ENCODE results near the gene RAD21L1.

RAD21L1 gene
- total RNA-seq: 0 to 3.2 (median 0) reads per million in 17 experiments

GRCh38 chr20:1225783-1226654 is at the start of gene RAD21L1:
TSS of gene RAD21L1 (plus strand) at chr20:1226044. CDS start at chr20:1228454, 2,410 bp downstream.
- DNase-seq: peak; percentile 56 to 89 (median 79)

- DNase-seq: peak in 3 of 4 experiments; percentile 8 to 29 (median 13)
These were observed 48.2 kb upstream of the RAD21L1 start for GRCh38 chr20:1177680-1178079.

- DNase-seq: no peak
These were observed 47.7 kb upstream of the RAD21L1 start for GRCh38 chr20:1178103-1178502.

- DNase-seq: no peak
These were observed 47.2 kb upstream of the RAD21L1 start for GRCh38 chr20:1178623-1179022.

GRCh38 chr20:1180949-1181348 is 44.9 kb upstream of the RAD21L1 start:
- no peak for DNase-seq

GRCh38 chr20:1182106-1182505 is 43.7 kb upstream of the RAD21L1 start:
- peak; percentile 78 to 87 (median 84) for DNase-seq

- DNase-seq: no peak
These were observed 42.7 kb upstream of the RAD21L1 start for GRCh38 chr20:1183153-1183552.

GRCh38 chr20:1184260-1184637 is 41.6 kb upstream of the RAD21L1 start:
- DNase-seq: no peak

- peak in 1 of 4 experiments; percentile 14 for DNase-seq
These were observed 41.1 kb upstream of the RAD21L1 start, which contains the start of gene TMEM74B for GRCh38 chr20:1184638-1185315. TSS of gene TMEM74B (minus strand) at chr20:1184981. CDS start at chr20:1183801, 1,180 bp downstream.

- DNase-seq: peak in 2 of 4 experiments; percentile 11 to 27
These were observed 40.5 kb upstream of the RAD21L1 start for GRCh38 chr20:1185316-1185741.

- DNase-seq: peak; percentile 62 to 80 (median 70)
These were observed 40.0 kb upstream of the RAD21L1 start for GRCh38 chr20:1185790-1186334.

- DNase-seq: no peak
These were observed 39.4 kb upstream of the RAD21L1 start for GRCh38 chr20:1186367-1186991.

- DNase-seq: peak in 2 of 4 experiments; percentile 20 to 44
These were observed 38.2 kb upstream of the RAD21L1 start for GRCh38 chr20:1187605-1188171.

- DNase-seq: no peak
These were observed 37.5 kb upstream of the RAD21L1 start for GRCh38 chr20:1188347-1188746.

GRCh38 chr20:1189827-1190226 is 36.0 kb upstream of the RAD21L1 start:
- no peak for DNase-seq

GRCh38 chr20:1190847-1191246 is 35.0 kb upstream of the RAD21L1 start:
- no peak for DNase-seq

GRCh38 chr20:1191299-1191698 is 34.5 kb upstream of the RAD21L1 start:
- no peak for DNase-seq

- DNase-seq: no peak
These were observed 30.6 kb upstream of the RAD21L1 start for GRCh38 chr20:1195226-1195625.

- DNase-seq: peak in 3 of 4 experiments; percentile 38 to 42 (median 40)
These were observed 29.2 kb upstream of the RAD21L1 start for GRCh38 chr20:1196634-1197033.

GRCh38 chr20:1197801-1198200 is 28.0 kb upstream of the RAD21L1 start:
- no peak for DNase-seq

GRCh38 chr20:1198751-1199150 is 27.1 kb upstream of the RAD21L1 start:
- DNase-seq: no peak

GRCh38 chr20:1199212-1199873 is 26.5 kb upstream of the RAD21L1 start:
- no peak for DNase-seq

Measured in suppressor macrophage (primary cell).